ENCODE measurements around the gene DDX52.
"Not testable (repeated sequence)": the region's sequence is repeated elsewhere in the genome, so short reads cannot be mapped to it uniquely, and the experiment has no call there.

The DDX52 gene

DNA sequence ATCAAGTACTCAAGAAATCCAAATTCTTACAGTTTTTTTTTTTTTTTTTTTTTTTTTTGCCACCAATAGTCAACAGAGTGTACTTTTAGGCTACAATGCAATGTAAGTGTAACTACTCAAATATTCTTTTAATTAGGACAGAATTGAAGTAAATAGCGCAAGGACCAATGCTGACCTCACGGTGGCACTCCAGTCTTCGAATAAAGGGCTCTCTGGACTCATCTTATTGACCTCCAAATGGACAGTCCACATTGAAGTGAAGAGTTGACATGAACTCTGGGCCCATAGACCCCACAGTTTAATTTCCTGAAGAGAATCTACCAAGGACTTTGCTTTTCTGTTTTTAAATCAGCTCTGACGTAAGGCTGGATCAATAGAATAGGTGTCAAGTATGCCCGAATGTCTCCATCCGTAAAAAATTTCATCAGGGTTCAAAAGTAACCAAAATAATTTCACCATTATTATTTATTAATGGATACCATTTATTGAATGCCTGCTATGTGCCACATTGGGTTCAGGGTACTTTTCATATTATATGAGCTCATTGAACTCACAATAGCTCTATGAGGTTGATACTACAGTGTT lies 7.3 kb upstream of the DDX52 start:
- H3K9me3 ChIP-seq (ENCODE audit: control insufficient read depth, insufficient read depth, low read length): no peaks in the 10 kb centered on the region
- H3K9ac ChIP-seq (ENCODE audit: low read depth, low read length): no peak overlapping the region
- H3K4me3 ChIP-seq (ENCODE audit: low read depth, low read length): no peak overlapping the region
- H3K4me1 ChIP-seq (ENCODE audit: control insufficient read depth, insufficient read depth, low read length): no peaks in the 10 kb centered on the region
- H3K36me3 ChIP-seq (ENCODE audit: control insufficient read depth, insufficient read depth, low read length): no peaks in the 10 kb centered on the region
- peaks cover 7% of the 10 kb centered on the region; the same call in 1 of the 2 replicates for H3K27me3 ChIP-seq (ENCODE audit: control insufficient read depth, insufficient read depth, low read length)
- H3K27ac ChIP-seq (ENCODE audit: low read depth, low read length): no peak overlapping the region

GRCh38 chr17:37648555-37648954 lies 5.3 kb upstream of the DDX52 start:
- Histone ChIP-seq H3K4me1 (ENCODE audit: control insufficient read depth, insufficient read depth, low read length) (peaks cover 3% of the 10 kb centered on the region), H3K27ac (ENCODE audit: low read depth, low read length) (no peak overlapping the region), H3K9ac (ENCODE audit: low read depth, low read length) (no peak overlapping the region), H3K36me3 (ENCODE audit: control insufficient read depth, insufficient read depth, low read length) (no peaks in the 10 kb centered on the region), H3K27me3 (ENCODE audit: control insufficient read depth, insufficient read depth, low read length) (peaks cover 7% of the 10 kb centered on the region), H3K9me3 (ENCODE audit: control insufficient read depth, insufficient read depth, low read length) (no peaks in the 10 kb centered on the region), H3K4me3 (ENCODE audit: low read depth, low read length) (no peak overlapping the region)

- no peaks in the 10 kb centered on the region for H3K36me3 ChIP-seq (ENCODE audit: control insufficient read depth, insufficient read depth, low read length)
- peaks cover 7% of the 10 kb centered on the region for H3K27me3 ChIP-seq (ENCODE audit: control insufficient read depth, insufficient read depth, low read length)
- no peak overlapping the region for H3K27ac ChIP-seq (ENCODE audit: low read depth, low read length)
- H3K9me3 ChIP-seq (ENCODE audit: control insufficient read depth, insufficient read depth, low read length): no peaks in the 10 kb centered on the region
- no peak overlapping the region for H3K9ac ChIP-seq (ENCODE audit: low read depth, low read length)
- H3K4me1 ChIP-seq (ENCODE audit: control insufficient read depth, insufficient read depth, low read length): peaks cover 4% of the 10 kb centered on the region
- no peak overlapping the region for H3K4me3 ChIP-seq (ENCODE audit: low read depth, low read length)
These were observed 4.6 kb upstream of the DDX52 start for GRCh38 chr17:37647856-37648255.

DNA sequence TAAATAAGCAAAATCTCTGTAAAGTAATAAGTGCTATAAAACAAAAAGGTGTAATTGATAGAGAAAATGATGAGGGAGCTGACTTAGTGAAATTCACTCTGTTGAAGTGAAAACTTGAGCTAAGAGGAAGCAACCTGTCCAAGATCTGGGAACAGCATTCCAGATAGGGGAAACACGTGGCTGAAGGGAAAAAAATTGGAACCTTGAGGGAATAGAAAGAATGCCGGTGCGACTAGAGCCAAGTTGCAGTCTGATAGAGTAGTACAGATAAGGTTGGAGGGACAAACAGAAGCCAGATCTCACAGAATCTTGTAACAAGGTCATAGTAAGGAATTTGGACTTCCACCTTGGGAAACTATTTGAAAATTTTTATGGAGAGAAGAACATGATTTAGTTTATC lies 623 bp upstream of the DDX52 start:
- H3K36me3 ChIP-seq (ENCODE audit: control insufficient read depth, insufficient read depth, low read length): peaks cover 33% of the 10 kb centered on the region
- no peak overlapping the region for H3K27ac ChIP-seq (ENCODE audit: low read depth, low read length)
- H3K9ac ChIP-seq (ENCODE audit: low read depth, low read length): peak overlapping the region; percentile 66; the same call in 1 of the 2 replicates
- H3K9me3 ChIP-seq (ENCODE audit: control insufficient read depth, insufficient read depth, low read length): no peaks in the 10 kb centered on the region
- peaks cover 7% of the 10 kb centered on the region for H3K27me3 ChIP-seq (ENCODE audit: control insufficient read depth, insufficient read depth, low read length)
- H3K4me3 ChIP-seq (ENCODE audit: low read depth, low read length): peak overlapping the region; percentile 97
- H3K4me1 ChIP-seq (ENCODE audit: control insufficient read depth, insufficient read depth, low read length): peaks cover 7% of the 10 kb centered on the region

- Histone ChIP-seq H3K27ac (ENCODE audit: low read depth, low read length) (peak overlapping the region; percentile 84), H3K4me1 (ENCODE audit: control insufficient read depth, insufficient read depth, low read length) (peaks cover 7% of the 10 kb centered on the region), H3K9me3 (ENCODE audit: control insufficient read depth, insufficient read depth, low read length) (no peaks in the 10 kb centered on the region), H3K27me3 (ENCODE audit: control insufficient read depth, insufficient read depth, low read length) (peaks cover 7% of the 10 kb centered on the region), H3K4me3 (ENCODE audit: low read depth, low read length) (peak overlapping the region; percentile 97), H3K36me3 (ENCODE audit: control insufficient read depth, insufficient read depth, low read length) (peaks cover 42% of the 10 kb centered on the region), H3K9ac (ENCODE audit: low read depth, low read length) (peak overlapping the region; percentile 96)
These were observed 565 bp downstream of the DDX52 start for GRCh38 chr17:37642681-37643080.

GRCh38 chr17:37640015-37640414 lies 3.2 kb downstream of the DDX52 start:
- Histone ChIP-seq H3K4me3 (ENCODE audit: low read depth, low read length) (no peak overlapping the region), H3K36me3 (ENCODE audit: control insufficient read depth, insufficient read depth, low read length) (peaks cover 63% of the 10 kb centered on the region), H3K4me1 (ENCODE audit: control insufficient read depth, insufficient read depth, low read length) (peaks cover 7% of the 10 kb centered on the region), H3K9me3 (ENCODE audit: control insufficient read depth, insufficient read depth, low read length) (no peaks in the 10 kb centered on the region), H3K9ac (ENCODE audit: low read depth, low read length) (no peak overlapping the region), H3K27ac (ENCODE audit: low read depth, low read length) (no peak overlapping the region), H3K27me3 (ENCODE audit: control insufficient read depth, insufficient read depth, low read length) (no peaks in the 10 kb centered on the region; the same call in 1 of the 2 replicates)

DNA sequence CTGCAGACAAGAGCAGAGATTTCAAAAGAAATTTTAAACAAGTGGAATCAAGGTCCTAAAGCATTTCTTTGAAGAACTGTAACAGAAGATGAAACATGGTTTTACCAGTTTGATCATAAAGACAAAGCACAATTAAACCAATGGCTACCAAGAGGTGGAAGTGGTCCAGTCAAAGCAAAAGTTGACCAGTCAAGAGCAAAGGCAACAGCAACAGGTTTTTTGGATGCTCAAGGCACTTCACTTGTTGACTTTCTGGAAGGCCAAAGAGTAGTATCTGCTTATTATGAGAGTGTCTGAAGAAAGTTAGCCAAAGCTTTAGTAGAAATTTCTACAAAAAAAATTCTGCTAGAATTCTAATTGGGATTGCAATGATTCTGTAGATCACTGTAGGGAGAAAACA lies 5.3 kb downstream of the DDX52 start:
- peaks cover 75% of the 10 kb centered on the region for H3K36me3 ChIP-seq (ENCODE audit: control insufficient read depth, insufficient read depth, low read length)

DNA sequence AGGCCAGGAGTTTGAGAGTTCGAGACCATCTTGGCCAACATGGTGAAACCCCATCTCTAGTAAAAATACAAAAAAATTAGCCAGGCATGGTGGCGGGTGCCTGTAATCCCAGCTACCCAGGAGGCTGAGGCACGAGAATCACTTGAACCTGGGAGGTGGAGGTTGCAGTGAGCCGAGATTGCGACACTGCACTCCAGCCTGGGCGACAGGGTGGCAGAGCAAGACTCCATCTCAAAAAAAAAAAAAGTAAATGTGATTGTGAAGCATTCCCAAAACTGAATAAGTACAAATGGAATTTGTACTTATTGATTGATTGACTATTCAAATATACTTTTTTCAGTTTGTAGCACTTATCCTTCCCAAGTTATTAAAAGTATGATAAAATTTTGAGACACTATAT lies 26.8 kb downstream of the DDX52 start:
- H3K9ac ChIP-seq (ENCODE audit: low read depth, low read length); H3K4me1 ChIP-seq (ENCODE audit: control insufficient read depth, insufficient read depth, low read length); H3K27ac ChIP-seq (ENCODE audit: low read depth, low read length); H3K27me3 ChIP-seq (ENCODE audit: control insufficient read depth, insufficient read depth, low read length); H3K4me3 ChIP-seq (ENCODE audit: low read depth, low read length); H3K9me3 ChIP-seq (ENCODE audit: control insufficient read depth, insufficient read depth, low read length): not testable (repeated sequence)
- peaks cover 89% of the 10 kb centered on the region for H3K36me3 ChIP-seq (ENCODE audit: control insufficient read depth, insufficient read depth, low read length)

More for the DNA sequence above, 5.3 kb downstream of the DDX52 start:
- Histone ChIP-seq H3K27me3 (ENCODE audit: control insufficient read depth, insufficient read depth, low read length) (no peaks in the 10 kb centered on the region), H3K4me3 (ENCODE audit: low read depth, low read length) (no peak overlapping the region), H3K9ac (ENCODE audit: low read depth, low read length) (no peak overlapping the region), H3K9me3 (ENCODE audit: control insufficient read depth, insufficient read depth, low read length) (no peaks in the 10 kb centered on the region), H3K4me1 (ENCODE audit: control insufficient read depth, insufficient read depth, low read length) (peaks cover 3% of the 10 kb centered on the region; the same call in 1 of the 2 replicates), H3K27ac (ENCODE audit: low read depth, low read length) (no peak overlapping the region)

DNA sequence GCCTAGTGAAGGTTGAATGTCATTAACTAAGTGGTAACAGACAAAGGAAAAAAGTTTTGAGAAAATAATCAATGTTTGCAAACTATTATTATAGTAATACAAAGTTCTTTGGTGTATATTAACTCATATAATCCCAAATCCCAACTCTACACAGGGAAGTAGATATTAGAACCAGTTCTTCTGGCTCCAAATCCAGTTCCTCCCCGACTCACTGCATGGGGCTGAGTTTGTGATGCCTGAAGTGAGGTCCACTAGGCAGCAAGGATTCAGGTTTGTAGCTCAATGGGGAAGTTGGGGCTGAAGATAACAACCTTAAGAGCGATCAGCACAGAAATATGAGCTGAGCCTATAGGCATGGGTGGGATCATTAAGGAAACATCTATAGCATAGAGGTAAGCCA lies 28.4 kb downstream of the DDX52 start:
- H3K4me3 ChIP-seq (ENCODE audit: low read depth, low read length): no peak overlapping the region
- no peak overlapping the region for H3K9ac ChIP-seq (ENCODE audit: low read depth, low read length)
- no peaks in the 10 kb centered on the region for H3K27me3 ChIP-seq (ENCODE audit: control insufficient read depth, insufficient read depth, low read length)
- no peaks in the 10 kb centered on the region for H3K4me1 ChIP-seq (ENCODE audit: control insufficient read depth, insufficient read depth, low read length)
- no peaks in the 10 kb centered on the region for H3K9me3 ChIP-seq (ENCODE audit: control insufficient read depth, insufficient read depth, low read length)
- H3K27ac ChIP-seq (ENCODE audit: low read depth, low read length): no peak overlapping the region
- peaks cover 73% of the 10 kb centered on the region for H3K36me3 ChIP-seq (ENCODE audit: control insufficient read depth, insufficient read depth, low read length)

- Histone ChIP-seq H3K9me3 (ENCODE audit: control insufficient read depth, insufficient read depth, low read length) (no peaks in the 10 kb centered on the region), H3K36me3 (ENCODE audit: control insufficient read depth, insufficient read depth, low read length) (peaks cover 69% of the 10 kb centered on the region), H3K9ac (ENCODE audit: low read depth, low read length) (no peak overlapping the region), H3K4me1 (ENCODE audit: control insufficient read depth, insufficient read depth, low read length) (0 out of 2 replicates have a peak, but pooled peaks cover 3% of the 10 kb centered on the region), H3K4me3 (ENCODE audit: low read depth, low read length) (no peak overlapping the region), H3K27ac (ENCODE audit: low read depth, low read length) (no peak overlapping the region), H3K27me3 (ENCODE audit: control insufficient read depth, insufficient read depth, low read length) (no peaks in the 10 kb centered on the region)
These were observed 28.9 kb downstream of the DDX52 start for GRCh38 chr17:37614391-37614790.

DNA sequence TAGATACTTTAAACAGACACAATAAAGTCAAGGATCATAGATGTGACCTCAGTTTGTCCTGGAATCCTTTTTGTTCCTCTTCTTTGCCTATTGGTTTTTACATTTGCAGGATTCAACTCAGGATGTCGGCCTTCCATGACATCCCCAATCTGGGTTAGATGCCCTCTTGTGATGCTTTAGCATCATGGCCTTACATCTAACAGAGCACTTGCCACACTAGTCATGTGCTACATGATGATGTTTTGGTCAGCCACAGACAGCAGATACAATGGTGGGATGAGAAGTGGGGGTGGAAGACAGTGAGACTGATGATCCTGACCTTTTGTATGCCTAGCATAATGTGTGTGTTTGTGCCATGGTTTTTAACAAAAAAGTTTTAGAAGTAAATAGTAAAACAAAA lies 32.3 kb downstream of the DDX52 start:
- Histone ChIP-seq H3K27ac (ENCODE audit: low read depth, low read length) (no peak overlapping the region), H3K9me3 (ENCODE audit: control insufficient read depth, insufficient read depth, low read length) (no peaks in the 10 kb centered on the region), H3K4me3 (ENCODE audit: low read depth, low read length) (no peak overlapping the region), H3K36me3 (ENCODE audit: control insufficient read depth, insufficient read depth, low read length) (peaks cover 37% of the 10 kb centered on the region), H3K27me3 (ENCODE audit: control insufficient read depth, insufficient read depth, low read length) (no peaks in the 10 kb centered on the region), H3K4me1 (ENCODE audit: control insufficient read depth, insufficient read depth, low read length) (peaks cover 8% of the 10 kb centered on the region), H3K9ac (ENCODE audit: low read depth, low read length) (no peak overlapping the region)
